Fibroblast of peridontal ligament (primary cell): ENCODE data around the gene GAB4.

Experiments
- DNase-seq: peaks from one replicate; pipeline ENCODE4 v3.0.0-alpha.2; 2010; ENCODE audit errors: extremely low read depth

GAB4 gene

GRCh38 chr22:16912281-16912680 is 95.7 kb downstream of the GAB4 start:
- DNase-seq = no peak
